ENCODE measurements around the gene CACNG1. TPM values are rescaled to one million over a fixed set of nuclear protein-coding genes. Genes with fewer than 3 reads are reported as not detected.

The CACNG1 gene
- total and polyA plus RNA-seq, 2 donors: 0.42 to 2.4 TPM

DNA sequence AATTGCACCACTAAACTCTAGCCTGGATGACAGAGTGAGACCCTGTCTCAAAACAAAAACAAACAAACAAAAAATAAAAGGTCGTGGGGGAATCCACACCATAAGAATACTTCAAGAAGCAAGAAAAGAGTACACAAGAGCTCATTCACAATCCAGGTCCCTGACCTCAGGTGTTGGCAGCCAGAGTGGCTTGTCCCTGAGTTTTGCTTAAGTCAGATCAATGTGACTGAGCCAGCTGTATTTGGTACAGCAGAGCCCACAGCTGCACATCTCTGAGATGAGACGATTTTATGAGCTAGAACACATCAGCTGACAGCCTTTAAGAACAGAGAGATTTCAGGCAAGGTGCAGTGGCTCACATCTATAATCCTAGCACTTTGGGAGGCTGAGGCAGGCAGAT is 22.4 kb downstream of the CACNG1 start:
- Histone ChIP-seq H3K4me3 (ENCODE audit: low read length in 2 of 2) (no peak overlapping the region), H3K36me3 (ENCODE audit: control insufficient read depth in 2 of 2, insufficient read depth in 2 of 2, low read length in 1 of 2) (peaks cover 0 to 3% of the 10 kb centered on the region in 2 donors), H3K9me3 (ENCODE audit: control insufficient read depth in 2 of 2, insufficient read depth in 1 of 2, low read length in 1 of 2) (no peaks in the 10 kb centered on the region), H3K27ac (ENCODE audit: low read depth in 1 of 2, low read length in 1 of 2) (no peak overlapping the region), H3K27me3 (ENCODE audit: control insufficient read depth in 2 of 2, insufficient read depth in 1 of 2, low read length in 1 of 2) (no peaks in the 10 kb centered on the region), H3K4me1 (ENCODE audit: control insufficient read depth in 2 of 2, insufficient read depth in 2 of 2, low read length in 2 of 2) (no peaks in the 10 kb centered on the region)
- WGBS: 74% methylated on average over 2 of the region's 2 CpGs
- DNase-seq (ENCODE audit: low read depth in 6 of 9, low spot score in 9 of 9): peak in 1 of 9 donors; percentile 4

DNA sequence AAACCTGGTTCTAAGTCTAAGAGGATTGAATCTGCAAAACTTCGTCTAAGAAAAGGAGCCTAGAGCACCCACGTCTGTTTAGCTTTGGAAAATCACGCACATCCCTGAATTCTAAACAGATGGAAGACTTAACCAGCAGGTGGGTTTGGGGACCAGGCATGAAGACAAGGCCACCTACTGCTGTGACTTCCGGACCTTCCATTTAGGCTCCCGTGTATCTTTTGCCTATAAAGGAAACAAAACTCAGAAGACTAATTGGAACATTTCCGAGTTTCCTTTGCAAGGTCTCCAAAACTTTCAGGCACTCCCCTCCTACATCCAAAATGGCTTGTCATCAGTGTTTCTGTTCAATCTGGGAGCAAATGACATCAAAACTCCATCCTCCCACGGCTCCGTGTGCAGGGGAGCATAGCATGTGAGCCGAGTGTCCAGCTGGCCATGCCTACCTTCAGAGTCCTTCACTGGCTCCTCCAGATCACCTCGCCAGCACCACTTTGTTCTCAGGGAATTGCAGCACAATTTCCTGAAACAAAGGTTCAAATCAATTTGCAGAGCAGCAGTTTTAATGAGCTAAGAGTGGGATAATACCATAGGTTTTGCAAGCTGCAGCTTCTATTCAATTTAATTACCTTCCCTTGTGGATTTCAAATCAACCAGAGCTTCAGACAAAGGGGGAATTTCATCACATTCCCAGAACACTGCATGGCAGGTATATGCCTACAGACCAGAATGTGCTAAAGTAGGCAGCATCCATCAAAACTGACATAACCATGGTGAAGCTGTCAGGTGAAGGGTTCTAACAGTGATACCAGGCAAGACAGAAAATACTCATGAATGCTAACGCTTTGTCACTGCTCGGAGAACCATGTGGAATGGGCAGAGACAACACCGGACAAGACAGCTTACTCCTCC is 23.5 kb downstream of the CACNG1 start:
- 98% methylated on average over 13 of the region's 13 CpGs for WGBS
- no peaks in the 10 kb centered on the region for H3K27me3 ChIP-seq (ENCODE audit: control insufficient read depth in 2 of 2, insufficient read depth in 1 of 2, low read length in 1 of 2)
- H3K9me3 ChIP-seq (ENCODE audit: control insufficient read depth in 2 of 2, insufficient read depth in 1 of 2, low read length in 1 of 2): no peaks in the 10 kb centered on the region
- no peak overlapping the region for H3K27ac ChIP-seq (ENCODE audit: low read depth in 1 of 2, low read length in 1 of 2)
- no peak overlapping the region for H3K4me3 ChIP-seq (ENCODE audit: low read length in 2 of 2)
- no peak for DNase-seq (ENCODE audit: low read depth in 6 of 9, low spot score in 9 of 9)
- no peaks in the 10 kb centered on the region for H3K4me1 ChIP-seq (ENCODE audit: control insufficient read depth in 2 of 2, insufficient read depth in 2 of 2, low read length in 2 of 2)
- H3K36me3 ChIP-seq (ENCODE audit: control insufficient read depth in 2 of 2, insufficient read depth in 2 of 2, low read length in 1 of 2): peaks cover 3 to 7% of the 10 kb centered on the region in 2 donors

DNA sequence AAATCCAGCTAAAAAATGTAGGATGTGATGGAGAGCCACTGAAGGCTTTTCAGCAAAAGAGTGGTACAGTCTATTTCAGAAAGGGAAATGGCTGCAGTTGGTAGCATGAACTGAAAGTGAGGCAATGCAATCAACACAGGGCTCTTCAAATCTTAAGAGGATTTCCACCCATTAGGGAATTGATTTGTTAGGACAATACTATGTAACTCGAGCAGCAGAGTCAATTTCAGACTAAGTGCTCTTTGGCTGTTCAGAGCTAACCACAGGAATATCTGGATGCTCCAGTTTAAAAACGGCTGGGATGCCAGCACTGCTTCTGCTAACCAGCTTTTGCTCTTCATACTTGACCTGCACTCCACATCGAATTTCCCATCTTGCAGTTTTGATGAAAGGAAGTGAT is 24.6 kb downstream of the CACNG1 start:
- H3K27me3 ChIP-seq (ENCODE audit: control insufficient read depth in 2 of 2, insufficient read depth in 1 of 2, low read length in 1 of 2): no peaks in the 10 kb centered on the region
- no peak overlapping the region for H3K27ac ChIP-seq (ENCODE audit: low read depth in 1 of 2, low read length in 1 of 2)
- 92% methylated on average over 3 of the region's 3 CpGs for WGBS
- no peaks in the 10 kb centered on the region for H3K9me3 ChIP-seq (ENCODE audit: control insufficient read depth in 2 of 2, insufficient read depth in 1 of 2, low read length in 1 of 2)
- H3K36me3 ChIP-seq (ENCODE audit: control insufficient read depth in 2 of 2, insufficient read depth in 2 of 2, low read length in 1 of 2): peaks cover 5 to 7% of the 10 kb centered on the region in 2 donors
- DNase-seq (ENCODE audit: low read depth in 6 of 9, low spot score in 9 of 9): no peak
- no peaks in the 10 kb centered on the region for H3K4me1 ChIP-seq (ENCODE audit: control insufficient read depth in 2 of 2, insufficient read depth in 2 of 2, low read length in 2 of 2)
- no peak overlapping the region for H3K4me3 ChIP-seq (ENCODE audit: low read length in 2 of 2)

DNA sequence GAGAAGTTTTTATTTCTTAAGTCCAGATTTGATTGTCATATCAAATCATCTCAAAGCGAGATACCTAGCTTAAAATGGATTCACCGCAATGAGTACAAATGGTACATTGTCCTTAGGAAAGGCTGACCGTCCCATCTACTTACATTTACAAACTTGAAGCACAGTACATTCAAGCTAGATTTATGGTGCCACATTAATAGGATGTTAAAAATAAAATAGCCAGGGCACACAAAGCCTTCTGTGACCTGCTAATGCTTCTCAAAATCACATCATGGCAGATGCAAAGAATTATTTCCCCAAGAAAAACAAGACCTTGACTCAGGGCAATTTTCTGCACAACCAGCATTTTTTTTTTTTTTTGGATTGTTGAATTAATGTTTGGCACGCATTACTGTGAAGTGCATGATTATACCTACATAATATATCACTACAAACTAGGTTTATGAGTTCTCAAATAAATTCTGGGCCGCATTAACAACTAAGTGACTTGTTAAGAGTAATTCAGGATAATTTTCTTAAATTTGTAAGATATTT is 25.3 kb downstream of the CACNG1 start:
- H3K4me1 ChIP-seq (ENCODE audit: control insufficient read depth in 2 of 2, insufficient read depth in 2 of 2, low read length in 2 of 2): no peaks in the 10 kb centered on the region
- no peak overlapping the region for H3K27ac ChIP-seq (ENCODE audit: low read depth in 1 of 2, low read length in 1 of 2)
- no peaks in the 10 kb centered on the region for H3K27me3 ChIP-seq (ENCODE audit: control insufficient read depth in 2 of 2, insufficient read depth in 1 of 2, low read length in 1 of 2)
- H3K4me3 ChIP-seq (ENCODE audit: low read length in 2 of 2): no peak overlapping the region
- no peak for DNase-seq (ENCODE audit: low read depth in 6 of 9, low spot score in 9 of 9)
- over 99% methylated on average over 5 of the region's 5 CpGs for WGBS
- H3K36me3 ChIP-seq (ENCODE audit: control insufficient read depth in 2 of 2, insufficient read depth in 2 of 2, low read length in 1 of 2): peaks cover 5 to 7% of the 10 kb centered on the region in 2 donors
- H3K9me3 ChIP-seq (ENCODE audit: control insufficient read depth in 2 of 2, insufficient read depth in 1 of 2, low read length in 1 of 2): no peaks in the 10 kb centered on the region

DNA sequence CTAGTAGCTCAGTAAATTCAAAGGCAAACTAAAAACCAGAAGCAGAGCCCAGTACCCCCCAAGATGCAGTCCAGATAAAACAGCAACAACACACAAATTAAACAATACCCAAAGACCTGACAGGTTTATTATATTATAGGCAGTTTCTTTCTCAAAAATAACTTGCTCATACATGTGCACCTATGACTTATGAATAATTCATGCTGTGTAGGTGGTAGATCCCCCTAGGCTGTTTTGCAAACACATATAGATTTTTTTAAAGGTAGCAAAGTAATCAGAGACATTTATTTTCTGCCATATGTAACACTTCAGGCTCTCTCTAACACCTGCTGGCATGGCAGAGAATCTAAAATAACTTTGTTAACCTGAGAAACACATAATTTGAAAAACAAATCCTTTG is 27.2 kb downstream of the CACNG1 start:
- peaks cover 7 to 9% of the 10 kb centered on the region in 2 donors for H3K36me3 ChIP-seq (ENCODE audit: control insufficient read depth in 2 of 2, insufficient read depth in 2 of 2, low read length in 1 of 2)
- no peaks in the 10 kb centered on the region for H3K9me3 ChIP-seq (ENCODE audit: control insufficient read depth in 2 of 2, insufficient read depth in 1 of 2, low read length in 1 of 2)
- no peaks in the 10 kb centered on the region for H3K27me3 ChIP-seq (ENCODE audit: control insufficient read depth in 2 of 2, insufficient read depth in 1 of 2, low read length in 1 of 2)
- H3K27ac ChIP-seq (ENCODE audit: low read depth in 1 of 2, low read length in 1 of 2): no peak overlapping the region
- H3K4me1 ChIP-seq (ENCODE audit: control insufficient read depth in 2 of 2, insufficient read depth in 2 of 2, low read length in 2 of 2): no peaks in the 10 kb centered on the region
- no peak overlapping the region for H3K4me3 ChIP-seq (ENCODE audit: low read length in 2 of 2)
- DNase-seq (ENCODE audit: low read depth in 6 of 9, low spot score in 9 of 9): no peak

DNA sequence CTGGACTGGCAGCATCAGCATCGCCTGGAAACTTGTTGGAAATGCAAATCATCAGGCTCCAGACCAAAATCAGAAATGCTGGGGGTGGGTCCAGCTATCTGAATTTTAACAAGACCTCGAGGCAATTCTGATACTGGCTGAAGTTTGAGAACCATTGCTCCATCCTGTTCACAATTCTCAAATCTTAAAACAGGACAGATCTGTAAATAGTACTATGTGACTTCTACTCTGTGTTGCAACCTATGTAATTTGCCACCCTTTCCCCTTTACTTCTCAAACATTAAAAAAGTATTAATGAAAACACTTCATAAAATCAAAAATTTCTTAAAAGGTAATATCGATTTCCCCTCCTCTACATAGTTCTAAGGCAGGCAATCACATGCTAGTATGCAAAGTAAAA is 28.5 kb downstream of the CACNG1 start:
- Histone ChIP-seq H3K27me3 (ENCODE audit: control insufficient read depth in 2 of 2, insufficient read depth in 1 of 2, low read length in 1 of 2) (no peaks in the 10 kb centered on the region), H3K9me3 (ENCODE audit: control insufficient read depth in 2 of 2, insufficient read depth in 1 of 2, low read length in 1 of 2) (no peaks in the 10 kb centered on the region), H3K4me1 (ENCODE audit: control insufficient read depth in 2 of 2, insufficient read depth in 2 of 2, low read length in 2 of 2) (no peaks in the 10 kb centered on the region), H3K4me3 (ENCODE audit: low read length in 2 of 2) (no peak overlapping the region), H3K36me3 (ENCODE audit: control insufficient read depth in 2 of 2, insufficient read depth in 2 of 2, low read length in 1 of 2) (peaks cover 3 to 11% of the 10 kb centered on the region in 2 donors), H3K27ac (ENCODE audit: low read depth in 1 of 2, low read length in 1 of 2) (no peak overlapping the region)
- no peak for DNase-seq (ENCODE audit: low read depth in 6 of 9, low spot score in 9 of 9)
- 98% methylated on average over 3 of the region's 3 CpGs for WGBS

DNA sequence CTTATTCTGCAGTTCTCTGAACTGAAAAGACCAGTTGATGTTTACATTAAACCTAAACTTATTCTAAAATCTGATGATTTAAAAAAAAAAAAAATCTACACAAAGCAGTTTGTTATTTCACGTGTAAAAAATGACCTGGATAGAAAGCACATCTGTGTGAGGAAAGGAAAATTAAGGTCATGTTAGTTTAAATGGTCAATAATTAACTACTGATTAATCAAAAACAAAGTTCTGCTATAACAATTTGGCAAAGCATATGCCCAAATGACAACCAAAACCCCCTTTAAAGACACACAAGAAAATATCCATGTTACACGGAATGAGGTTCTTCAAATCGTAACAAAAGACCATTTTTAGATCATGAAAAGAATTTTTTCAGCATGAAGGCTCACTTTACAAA is 30.4 kb downstream of the CACNG1 start:
- DNase-seq (ENCODE audit: low read depth in 6 of 9, low spot score in 9 of 9): no peak
- no peak overlapping the region for H3K27ac ChIP-seq (ENCODE audit: low read depth in 1 of 2, low read length in 1 of 2)
- no peaks in the 10 kb centered on the region for H3K4me1 ChIP-seq (ENCODE audit: control insufficient read depth in 2 of 2, insufficient read depth in 2 of 2, low read length in 2 of 2)
- no peaks in the 10 kb centered on the region for H3K27me3 ChIP-seq (ENCODE audit: control insufficient read depth in 2 of 2, insufficient read depth in 1 of 2, low read length in 1 of 2)
- peaks cover 9 to 21% of the 10 kb centered on the region in 2 donors for H3K36me3 ChIP-seq (ENCODE audit: control insufficient read depth in 2 of 2, insufficient read depth in 2 of 2, low read length in 1 of 2)
- WGBS: 93% methylated on average over 3 of the region's 3 CpGs
- no peaks in the 10 kb centered on the region for H3K9me3 ChIP-seq (ENCODE audit: control insufficient read depth in 2 of 2, insufficient read depth in 1 of 2, low read length in 1 of 2)
- no peak overlapping the region for H3K4me3 ChIP-seq (ENCODE audit: low read length in 2 of 2)

DNA sequence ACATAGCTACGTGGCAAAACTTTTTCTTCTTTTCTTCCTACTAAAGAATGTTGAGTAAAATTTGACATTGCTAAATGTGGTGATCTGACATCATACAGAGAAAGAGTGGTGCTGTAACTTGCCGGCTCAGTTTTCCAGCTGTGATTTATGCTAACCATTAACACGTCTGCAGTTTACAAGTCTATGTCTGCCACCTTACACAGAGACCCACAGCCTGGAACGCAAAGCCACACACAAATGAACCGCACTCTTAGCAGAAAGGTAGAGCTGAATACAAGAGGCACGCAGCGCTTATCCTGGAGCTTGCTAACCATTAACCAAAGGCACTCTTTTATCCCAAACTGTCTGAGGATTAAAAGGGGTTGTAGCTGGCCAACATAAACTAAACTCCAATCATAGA is 31.9 kb downstream of the CACNG1 start:
- WGBS: 96% methylated on average over 7 of the region's 7 CpGs
- H3K27me3 ChIP-seq (ENCODE audit: control insufficient read depth in 2 of 2, insufficient read depth in 1 of 2, low read length in 1 of 2): no peaks in the 10 kb centered on the region
- H3K9me3 ChIP-seq (ENCODE audit: control insufficient read depth in 2 of 2, insufficient read depth in 1 of 2, low read length in 1 of 2): no peaks in the 10 kb centered on the region
- DNase-seq (ENCODE audit: low read depth in 6 of 9, low spot score in 9 of 9): no peak
- no peak overlapping the region for H3K4me3 ChIP-seq (ENCODE audit: low read length in 2 of 2)
- H3K4me1 ChIP-seq (ENCODE audit: control insufficient read depth in 2 of 2, insufficient read depth in 2 of 2, low read length in 2 of 2): peaks cover 0 to 3% of the 10 kb centered on the region in 2 donors
- peaks cover 12 to 25% of the 10 kb centered on the region in 2 donors for H3K36me3 ChIP-seq (ENCODE audit: control insufficient read depth in 2 of 2, insufficient read depth in 2 of 2, low read length in 1 of 2)
- no peak overlapping the region for H3K27ac ChIP-seq (ENCODE audit: low read depth in 1 of 2, low read length in 1 of 2)

DNA sequence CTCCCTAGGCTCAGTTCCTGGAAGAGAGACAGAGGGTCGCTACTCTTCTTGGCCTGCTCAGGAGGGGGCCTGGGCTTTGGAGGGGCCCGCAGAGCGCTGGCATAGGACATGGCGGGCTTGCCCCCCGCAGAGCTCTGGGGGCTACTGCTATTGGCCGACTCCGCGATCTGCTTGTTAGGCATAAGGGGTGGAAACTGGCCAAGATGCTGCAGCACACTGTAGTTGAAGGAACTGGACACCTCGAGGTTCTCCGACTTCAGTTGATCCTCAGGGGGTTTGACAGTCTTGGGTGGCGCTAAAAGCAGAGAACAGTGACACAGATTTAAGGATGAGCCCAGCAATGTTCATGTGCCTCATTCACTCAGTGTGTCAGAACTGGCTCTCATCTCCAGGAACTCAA is 33.9 kb downstream of the CACNG1 start:
- Histone ChIP-seq H3K27me3 (ENCODE audit: control insufficient read depth in 2 of 2, insufficient read depth in 1 of 2, low read length in 1 of 2) (no peaks in the 10 kb centered on the region), H3K36me3 (ENCODE audit: control insufficient read depth in 2 of 2, insufficient read depth in 2 of 2, low read length in 1 of 2) (peaks cover 13 to 22% of the 10 kb centered on the region in 2 donors), H3K4me3 (ENCODE audit: low read length in 2 of 2) (no peak overlapping the region), H3K4me1 (ENCODE audit: control insufficient read depth in 2 of 2, insufficient read depth in 2 of 2, low read length in 2 of 2) (peaks cover 3 to 6% of the 10 kb centered on the region in 2 donors), H3K27ac (ENCODE audit: low read depth in 1 of 2, low read length in 1 of 2) (no peak overlapping the region), H3K9me3 (ENCODE audit: control insufficient read depth in 2 of 2, insufficient read depth in 1 of 2, low read length in 1 of 2) (no peaks in the 10 kb centered on the region)
- DNase-seq (ENCODE audit: low read depth in 6 of 9, low spot score in 9 of 9): no peak
- WGBS: 99% methylated on average over 11 of the region's 11 CpGs
